Measurements from ENCODE around the gene CCNY.
"Not testable (repeated sequence)": the region's sequence is repeated elsewhere in the genome, so short reads cannot be mapped to it uniquely, and the experiment has no call there.

The CCNY gene

DNA sequence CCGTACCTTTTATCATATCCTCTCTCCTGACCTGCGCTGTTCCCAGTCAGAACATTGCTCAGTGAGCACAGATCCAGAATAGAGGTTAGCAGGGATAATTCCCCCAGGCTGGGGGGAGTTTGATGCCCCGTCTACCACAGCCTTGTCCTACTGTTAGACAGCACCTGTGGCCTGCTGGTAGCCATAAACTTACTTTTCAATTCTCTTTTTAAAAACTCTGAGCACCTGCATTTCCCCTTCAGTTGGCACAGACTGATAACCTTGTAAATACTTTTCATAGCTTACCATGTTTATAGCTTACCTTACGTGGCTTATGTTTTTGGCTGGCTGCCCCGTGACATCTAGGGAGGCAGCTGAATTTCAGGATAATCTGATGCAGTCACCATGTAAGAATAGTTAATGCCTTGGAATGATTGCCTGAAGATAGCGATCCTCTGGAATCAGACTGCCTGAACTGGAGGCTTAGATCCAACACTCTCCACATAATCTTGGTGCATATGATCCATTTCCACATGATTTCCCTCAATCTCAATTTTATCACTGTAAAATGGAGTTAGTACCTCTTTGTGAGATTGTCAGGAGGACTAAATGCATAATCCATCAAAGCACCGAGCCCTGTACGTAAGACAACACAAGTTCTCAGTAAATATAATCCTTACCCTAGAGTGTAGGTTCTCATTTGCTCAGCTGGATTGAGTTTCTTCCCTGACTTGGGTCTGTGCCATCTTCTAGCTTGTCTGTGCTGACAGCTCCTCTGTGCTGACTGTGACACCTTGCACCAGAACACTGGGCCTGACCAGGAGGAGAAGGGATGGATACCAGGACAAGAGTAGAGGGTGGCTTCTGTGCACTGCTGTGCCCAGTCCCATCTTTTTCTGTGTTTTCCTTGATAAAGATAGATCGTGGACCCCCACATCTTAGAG lies 157.1 kb downstream of the CCNY start:
- no peak for DNase-seq

DNA sequence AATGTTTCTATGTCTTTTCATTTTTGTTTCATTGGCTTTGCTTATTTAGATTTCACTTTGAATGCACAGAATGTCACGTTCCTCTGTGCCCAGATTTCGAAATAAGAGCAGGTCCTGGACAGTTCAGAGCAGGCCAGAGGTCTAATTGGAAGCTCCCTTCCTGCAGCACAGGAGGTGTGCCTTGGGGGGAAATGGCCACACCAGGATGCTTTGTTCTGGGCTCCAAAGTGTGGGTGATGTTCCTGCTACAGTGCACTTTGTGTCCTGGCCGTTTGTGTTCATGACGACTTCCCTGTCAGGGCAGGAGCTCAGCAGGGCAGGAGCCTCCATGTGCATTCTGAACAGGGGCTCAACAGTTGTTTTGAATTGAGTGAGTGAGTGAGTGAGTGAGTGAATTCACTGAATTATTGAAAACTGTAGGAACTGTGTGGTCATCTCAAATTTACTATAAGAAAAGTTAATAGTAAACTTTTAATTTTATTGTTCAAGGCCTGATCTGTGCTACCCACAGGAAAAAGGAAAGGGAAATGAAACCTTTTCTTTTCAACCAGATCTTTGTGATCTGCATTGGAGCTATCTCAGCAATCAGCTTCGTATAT lies 159.3 kb downstream of the CCNY start:
- DNase-seq: no peak

DNA sequence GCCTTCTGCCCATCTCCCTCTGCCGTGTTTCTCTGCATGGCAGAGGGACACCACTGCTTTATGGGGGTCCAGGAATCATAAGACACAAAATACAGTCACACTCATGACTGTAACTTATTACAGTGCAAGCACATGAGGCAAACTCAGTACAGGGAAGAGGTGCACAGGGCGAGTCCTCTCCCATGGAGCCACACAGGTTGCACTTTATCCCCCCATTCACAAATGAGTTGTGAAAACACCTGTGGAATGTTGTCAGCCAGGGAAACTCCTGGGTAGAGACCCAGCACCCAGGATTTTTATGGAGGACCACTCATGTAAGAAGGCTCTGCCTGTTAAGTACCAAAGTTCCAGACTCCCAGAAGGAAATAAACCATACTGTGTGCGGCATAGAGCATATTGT lies 161.6 kb downstream of the CCNY start:
- no peak for DNase-seq

DNA sequence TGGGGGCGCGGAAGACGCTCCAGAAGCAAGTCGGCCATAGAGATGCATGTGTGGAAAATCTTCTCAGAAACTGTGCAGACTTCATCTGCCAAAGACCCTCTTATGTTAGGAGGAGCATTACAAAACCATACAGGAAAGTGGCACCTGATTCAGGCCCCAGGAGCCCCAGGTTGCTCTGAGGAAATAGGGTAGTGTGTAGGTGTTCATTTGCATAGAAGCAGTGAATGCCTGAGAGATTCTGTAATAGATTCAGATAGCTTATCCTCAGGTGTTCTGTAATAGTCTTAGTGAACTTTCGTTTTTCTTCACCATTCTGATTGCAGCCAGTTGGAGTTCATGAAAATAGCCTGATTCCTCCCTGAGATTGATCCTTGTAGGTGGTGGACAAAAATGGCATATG lies 162.4 kb downstream of the CCNY start:
- DNase-seq: no peak

DNA sequence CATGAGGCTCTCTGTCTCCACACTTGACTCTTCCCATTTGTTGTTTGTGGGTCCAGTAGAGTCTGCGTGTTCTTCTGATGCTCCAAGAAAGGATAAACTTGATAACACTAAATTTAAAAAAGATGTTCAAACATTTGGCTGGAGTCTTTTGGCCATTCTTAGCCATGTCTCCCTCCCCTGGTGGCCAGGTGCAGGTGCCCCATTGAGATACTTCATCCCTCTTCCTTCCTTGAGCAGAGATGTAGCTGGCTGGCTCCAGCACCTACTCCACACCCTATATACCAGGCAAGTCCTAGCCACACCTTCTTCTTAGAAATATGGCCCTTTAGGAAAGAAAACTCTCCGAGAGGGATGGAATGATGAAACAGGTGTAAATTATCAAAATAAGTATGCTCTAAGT lies 165.6 kb downstream of the CCNY start:
- no peak for DNase-seq

DNA sequence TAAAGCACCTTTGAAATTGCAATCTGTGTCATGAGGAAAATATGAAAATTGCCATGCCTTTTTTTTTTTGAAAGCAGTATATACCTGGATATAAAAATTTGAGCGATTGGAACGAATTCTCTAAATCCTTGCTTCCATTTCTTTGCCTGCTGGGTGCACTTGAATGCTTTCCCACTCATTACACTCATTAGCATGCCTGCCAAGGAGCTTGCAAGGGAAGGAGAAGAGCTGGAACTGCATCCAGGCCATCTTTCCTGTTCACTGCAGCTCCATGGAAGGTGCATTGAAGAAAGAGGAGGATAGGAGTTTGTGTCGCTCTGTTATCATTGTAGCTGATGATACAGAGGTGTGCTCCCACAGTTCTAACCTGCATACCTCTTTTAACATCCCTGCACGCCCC lies 166.4 kb downstream of the CCNY start:
- DNase-seq: no peak

GRCh38 chr10:35503578-35503977 lies 167.3 kb downstream of the CCNY start:
- no peak for DNase-seq

DNA sequence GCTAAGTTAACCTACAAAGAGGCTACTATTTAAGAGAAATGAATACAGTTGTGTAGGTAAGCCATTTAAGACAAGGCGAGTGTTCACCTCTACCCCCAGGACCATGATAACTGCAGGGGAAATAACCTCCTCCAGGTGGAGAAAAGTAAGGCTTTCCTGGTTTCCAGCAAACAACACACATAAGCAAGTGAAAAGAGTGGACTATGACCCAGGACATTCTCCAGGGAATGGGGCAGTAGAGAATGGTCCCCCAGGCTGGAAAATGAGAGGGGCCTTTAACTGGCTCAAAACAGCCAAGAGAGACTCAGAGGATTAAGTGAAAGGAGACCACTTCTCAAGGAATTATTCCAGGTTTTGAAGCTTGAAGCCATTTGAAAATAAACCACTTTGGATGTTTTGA lies 167.8 kb downstream of the CCNY start:
- DNase-seq: no peak

DNA sequence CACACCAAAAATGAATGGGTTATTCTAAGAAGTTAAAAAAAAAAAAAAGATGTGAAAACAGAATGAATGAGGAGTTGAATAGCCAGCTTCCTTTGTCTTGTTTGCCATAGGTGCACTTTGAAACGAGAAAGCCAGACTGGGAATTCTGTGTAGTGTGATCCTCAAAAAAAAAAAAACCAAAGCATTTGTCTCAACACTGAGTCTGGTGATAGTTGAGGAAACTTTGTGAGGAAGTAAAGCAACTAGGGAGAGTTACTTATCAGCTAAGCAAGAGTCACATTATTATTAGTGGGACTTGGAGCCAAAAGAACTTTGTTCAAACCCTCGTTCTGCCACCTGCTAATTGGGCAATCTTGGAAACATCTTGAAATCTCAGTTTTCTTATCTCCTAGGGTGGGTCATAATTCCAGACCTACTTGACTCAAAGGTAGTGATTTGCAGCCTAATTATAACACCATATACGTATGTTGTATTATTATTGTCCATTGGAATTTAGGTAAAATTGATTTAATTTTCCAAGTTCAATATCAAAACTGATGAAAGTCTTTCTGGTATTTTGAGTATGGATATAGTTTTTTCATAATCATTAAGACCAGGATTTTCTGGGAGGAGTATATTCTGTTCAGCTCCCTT lies 169.0 kb downstream of the CCNY start:
- DNase-seq: no peak

- no peak for DNase-seq
Measured at GRCh38 chr10:35506741-35507140, 170.4 kb downstream of the CCNY start.

GRCh38 chr10:35507519-35508109 lies 171.3 kb downstream of the CCNY start:
- DNase-seq: no peak

DNA sequence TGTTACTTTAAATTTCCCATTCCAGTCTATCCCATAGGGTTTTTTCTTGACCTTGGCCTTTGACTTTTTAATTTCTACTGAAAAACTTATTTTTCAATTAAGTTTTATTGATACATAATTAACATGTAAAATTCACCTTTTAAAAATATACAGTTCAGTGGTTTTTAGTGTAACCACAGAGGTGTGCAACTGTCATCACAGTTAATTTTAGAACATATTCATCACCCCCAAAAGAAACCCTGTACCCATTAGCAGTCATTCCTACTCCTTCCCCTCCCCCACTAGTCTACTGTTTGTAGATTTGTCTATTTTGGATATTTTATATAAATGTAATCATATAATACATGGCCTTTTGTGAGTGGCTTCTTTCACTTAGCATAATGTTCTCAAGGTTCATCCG lies 172.3 kb downstream of the CCNY start:
- no peak for DNase-seq

DNA sequence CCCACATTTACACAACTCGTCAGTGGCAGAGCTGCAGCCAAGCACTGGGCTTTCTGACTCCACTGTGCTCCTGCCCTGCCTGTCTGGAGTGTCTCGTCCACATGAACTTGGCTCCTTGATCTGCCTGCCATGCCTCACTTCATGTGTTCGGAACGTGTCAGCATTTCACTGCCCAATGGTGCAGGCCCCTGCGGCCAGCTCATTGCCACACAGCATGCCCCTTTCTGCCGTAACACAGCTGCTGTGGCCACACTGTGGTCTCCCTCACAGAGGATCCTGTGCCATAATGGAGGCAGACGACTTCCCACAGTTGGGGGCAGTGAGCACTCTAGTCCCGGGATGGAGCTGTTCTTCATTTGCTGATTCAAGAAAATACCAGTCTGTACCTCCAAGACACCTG lies 174.6 kb downstream of the CCNY start:
- DNase-seq: no peak

DNA sequence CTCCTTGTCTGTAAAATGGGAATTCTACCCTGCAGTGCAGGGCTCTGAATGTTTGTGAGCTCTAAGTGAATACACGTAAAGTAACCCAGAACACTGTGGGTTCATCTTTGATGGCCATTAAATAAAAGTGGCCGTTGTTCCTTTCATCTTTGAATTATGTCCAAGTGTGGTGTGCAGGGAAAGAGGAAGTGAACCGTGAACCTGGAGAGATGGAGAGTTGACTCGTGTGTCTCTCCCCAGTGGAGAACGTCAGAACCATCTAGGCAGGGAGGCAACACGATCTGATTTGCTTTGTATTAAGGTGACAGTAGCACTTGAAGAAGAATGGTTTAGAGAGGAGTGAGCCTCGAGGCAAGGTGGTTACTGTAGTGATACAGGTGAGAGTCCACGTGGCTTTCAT lies 175.3 kb downstream of the CCNY start:
- DNase-seq: no peak

DNA sequence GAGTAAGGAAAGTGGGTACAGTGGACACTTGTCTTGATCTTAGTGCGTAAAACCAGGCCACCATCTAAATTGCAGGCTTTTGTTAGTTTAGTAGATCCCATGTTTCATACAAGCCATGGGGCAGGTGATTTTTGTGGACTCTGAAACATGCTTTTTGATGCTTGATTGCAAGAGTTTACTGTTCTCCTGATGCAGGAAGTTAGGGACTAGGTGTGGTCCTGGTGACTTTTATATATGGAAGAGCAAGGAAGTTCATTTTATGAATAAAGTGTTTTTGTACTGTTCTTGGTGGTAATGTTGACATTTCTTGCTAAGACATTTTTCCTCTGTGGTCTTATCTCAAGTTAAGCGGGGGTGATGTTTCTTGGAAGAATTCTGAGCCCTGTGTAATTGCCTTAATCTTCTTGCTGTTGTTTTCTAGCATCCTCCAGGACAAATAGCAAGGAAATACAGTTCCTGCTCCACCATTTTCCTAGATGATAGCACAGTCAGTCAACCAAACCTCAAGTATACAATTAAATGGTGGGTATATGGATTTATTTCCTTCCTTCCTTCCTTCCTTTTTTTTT lies 179.9 kb downstream of the CCNY start:
- no peak for DNase-seq

GRCh38 chr10:35517431-35518181 lies 181.3 kb downstream of the CCNY start:
- no peak for DNase-seq

GRCh38 chr10:35518187-35518586 lies 181.9 kb downstream of the CCNY start:
- not testable (repeated sequence) for DNase-seq

DNA sequence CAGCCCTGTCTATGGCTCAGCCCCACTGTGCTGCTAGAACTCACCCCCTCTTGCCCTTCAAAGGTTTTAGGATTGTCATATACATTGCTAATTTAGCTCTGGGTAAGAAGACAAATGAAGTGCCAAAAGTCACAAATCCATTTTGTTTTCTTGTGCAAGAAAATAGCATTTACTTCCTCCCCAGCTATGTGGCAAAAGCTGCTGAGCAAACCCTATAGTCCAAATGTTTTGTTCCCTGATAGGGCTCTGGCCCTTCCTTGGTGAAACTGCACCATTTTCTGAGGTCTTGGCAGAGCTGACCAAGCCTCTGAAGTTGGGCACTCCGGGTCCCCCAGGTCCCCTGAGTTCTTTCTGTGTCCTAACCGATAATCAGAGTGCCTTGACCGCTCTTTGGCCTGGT lies 184.7 kb downstream of the CCNY start:
- DNase-seq: no peak

DNA sequence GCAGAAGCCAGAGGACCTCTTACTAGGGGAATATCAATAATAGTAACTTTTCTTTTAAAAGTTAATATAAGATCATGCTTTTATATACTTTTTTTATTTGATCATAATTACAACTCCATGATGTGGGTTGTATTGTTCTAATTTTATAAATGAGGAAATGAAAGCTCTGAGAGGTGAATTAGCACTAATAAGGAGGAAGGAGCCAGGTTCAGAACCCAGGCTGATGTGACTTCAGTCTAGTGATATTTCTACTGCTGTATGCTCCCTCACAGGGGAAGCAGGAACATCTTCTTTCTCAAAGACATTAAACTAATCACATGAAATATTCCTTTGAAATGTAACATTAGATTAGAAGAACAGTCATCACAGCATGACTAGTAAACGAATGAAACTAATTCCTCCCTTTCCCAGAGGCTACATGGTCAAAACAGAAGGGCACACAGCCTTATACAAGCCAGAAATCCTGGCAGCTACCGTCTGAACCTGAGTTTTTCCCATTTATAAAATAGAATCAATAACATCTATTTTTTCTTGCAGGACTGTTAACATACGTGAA lies 187.4 kb downstream of the CCNY start:
- DNase-seq: no peak

DNA sequence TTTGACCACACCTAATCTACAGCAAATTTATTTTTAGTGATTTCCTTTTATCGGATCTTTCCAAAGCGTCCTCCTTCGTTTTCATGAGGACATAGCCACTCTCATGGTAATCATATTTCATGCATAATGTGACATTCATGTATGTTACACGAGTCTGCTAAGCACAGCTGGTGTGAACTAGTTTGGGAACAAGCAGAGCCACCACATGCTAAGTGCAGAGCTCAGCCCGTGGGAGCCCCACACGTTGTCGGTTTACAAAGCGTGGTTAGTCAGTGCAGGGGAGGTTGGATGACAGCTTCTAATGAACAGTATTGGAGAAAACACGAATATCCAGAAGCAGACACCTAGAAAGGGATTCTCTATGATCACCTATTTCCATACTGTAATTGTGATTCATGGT lies 190.4 kb downstream of the CCNY start:
- DNase-seq: no peak

GRCh38 chr10:35532141-35532540 lies 195.8 kb downstream of the CCNY start:
- no peak for DNase-seq

DNA sequence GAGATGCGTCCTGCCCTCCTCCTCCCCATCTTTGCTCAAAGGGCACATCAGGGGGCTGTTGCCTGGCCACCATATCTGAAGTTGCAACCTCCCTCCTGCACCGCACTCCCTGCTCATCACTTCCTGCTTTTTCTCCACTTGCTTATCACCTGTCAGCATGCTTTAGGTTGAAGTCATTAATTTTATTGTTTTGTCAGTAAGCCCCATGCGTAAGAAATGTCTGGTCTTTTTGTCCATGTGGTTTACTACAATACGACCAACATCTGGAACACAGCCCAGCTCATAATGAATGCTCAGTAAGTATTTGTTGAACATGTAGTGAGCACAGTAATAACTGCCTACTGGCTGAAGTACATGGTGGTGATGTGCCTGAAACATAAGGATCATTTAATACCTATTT lies 197.3 kb downstream of the CCNY start:
- peak; percentile 66 to 92 for DNase-seq

Data from NCI-H2081 (cell line).